SIG-M5 (cell line): ENCODE measurements around the gene TMOD1.
"Not testable (repeated sequence)": the region's sequence is repeated elsewhere in the genome, so short reads cannot be mapped to it uniquely, and the experiment has no call there.

Experiments
- DNase-seq: peaks from one replicate; lab custom pipeline; 2025; lab: John Stamatoyannopoulos, UW

Gene TMOD1

DNA sequence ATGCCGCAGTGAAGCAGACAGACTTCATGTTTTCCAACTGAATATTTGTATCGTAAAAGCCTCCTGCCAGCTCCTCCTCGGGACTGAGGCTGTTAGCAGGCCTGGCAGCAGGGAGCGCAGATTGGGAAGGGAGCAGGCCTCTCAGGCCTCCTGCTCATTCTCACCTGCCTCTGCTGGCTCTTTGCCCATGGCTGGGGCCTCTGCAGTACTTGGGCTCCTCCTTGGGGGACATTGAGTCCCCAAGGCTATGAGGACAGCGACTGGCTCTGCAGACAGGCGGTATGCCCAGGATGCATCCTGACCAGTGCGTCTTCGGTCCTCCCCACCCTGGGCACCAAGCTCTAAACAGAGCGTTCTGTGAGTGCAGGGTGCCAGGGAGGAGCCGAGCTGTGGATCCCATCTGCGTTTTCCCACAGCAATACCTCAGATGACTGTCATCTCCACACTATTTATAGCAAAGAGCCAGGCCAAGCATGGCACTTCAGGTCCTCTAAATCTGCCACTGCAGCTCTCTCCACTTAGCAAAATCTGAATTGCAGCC, 93.0 kb downstream of the TMOD1 start:
- no peak for DNase-seq

DNA sequence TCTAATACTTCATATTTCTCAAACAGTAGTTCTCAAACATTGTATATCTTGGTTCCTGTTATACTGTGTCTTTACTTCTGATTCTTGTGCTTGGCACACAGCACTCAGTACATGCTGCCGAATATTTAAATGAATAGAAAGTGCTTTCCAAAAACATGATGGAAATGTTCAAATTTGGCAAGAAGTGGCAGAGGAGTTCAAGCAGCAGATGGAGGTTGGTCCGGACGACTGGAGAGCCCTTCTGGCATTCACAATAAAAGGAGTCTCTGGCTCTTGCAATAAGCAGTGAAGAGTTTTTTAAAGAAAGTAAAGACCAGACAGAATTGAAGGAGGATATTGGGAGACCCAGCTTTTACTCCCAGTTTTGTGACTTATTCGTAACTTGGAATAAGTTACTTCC, 95.4 kb downstream of the TMOD1 start:
- DNase-seq: no peak

DNA sequence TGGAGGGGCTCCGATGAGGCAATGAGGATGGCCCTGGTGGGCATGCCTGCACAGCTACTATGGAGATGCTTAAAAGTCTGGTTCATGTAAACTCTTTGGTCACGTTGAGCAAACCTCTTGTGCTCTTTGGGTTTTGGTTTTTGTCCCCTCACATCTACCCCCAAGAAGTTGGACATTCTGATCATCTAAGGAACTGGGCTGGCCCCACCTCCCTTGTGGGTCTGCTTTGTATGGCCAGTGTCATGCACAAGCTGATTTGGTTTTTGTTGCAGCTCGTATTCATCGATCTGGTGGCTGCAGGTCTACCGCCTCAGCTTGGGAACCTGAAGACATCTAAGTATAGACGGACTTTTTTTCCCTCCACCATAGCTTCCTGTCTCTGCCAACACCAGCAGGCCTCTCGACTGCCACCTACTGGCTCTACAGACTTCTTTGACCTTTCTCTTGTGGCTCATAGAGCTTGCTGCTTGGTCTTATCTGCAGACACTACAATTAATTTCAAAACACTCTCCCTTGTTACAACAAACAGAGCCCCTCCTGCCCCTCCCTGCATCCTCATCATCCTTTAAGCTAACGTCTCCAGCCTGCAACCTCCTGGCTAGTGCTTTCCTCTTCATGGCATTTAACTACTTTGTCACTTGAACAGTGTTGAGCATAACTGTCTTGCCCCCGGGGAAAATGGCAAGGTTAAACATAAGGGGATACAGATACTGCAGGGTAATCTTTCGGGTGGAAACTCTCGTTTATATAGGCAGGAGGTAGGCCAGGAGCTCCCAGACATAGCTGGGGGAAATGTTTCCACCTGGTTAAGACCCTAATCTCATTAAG, 97.2 kb downstream of the TMOD1 start:
- no peak for DNase-seq

DNA sequence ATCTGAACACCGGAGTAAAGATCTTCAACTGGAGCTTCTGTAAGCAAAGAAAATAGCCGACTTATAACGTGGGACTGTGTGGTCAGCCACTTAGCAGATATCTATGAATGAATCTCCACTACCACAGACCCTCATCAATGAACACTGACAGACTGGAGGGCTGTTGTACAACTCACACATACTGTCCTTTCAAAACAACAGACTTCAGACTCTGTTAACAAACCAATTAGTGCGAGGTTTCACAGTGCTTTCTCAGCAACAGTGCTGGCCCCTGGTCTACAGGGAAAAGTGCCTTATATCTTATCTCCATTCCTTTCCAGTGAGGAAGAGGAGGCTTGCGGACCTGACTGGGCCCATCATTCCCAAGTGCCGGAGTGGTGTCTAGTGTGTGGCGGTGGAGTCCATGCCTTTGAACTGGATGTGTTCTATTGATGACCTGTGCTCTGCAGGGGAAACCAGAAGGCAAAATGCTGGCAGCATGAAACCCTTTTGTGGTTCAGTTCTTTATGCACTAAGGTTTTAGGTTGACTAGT, 97.9 kb downstream of the TMOD1 start:
- no peak for DNase-seq

DNA sequence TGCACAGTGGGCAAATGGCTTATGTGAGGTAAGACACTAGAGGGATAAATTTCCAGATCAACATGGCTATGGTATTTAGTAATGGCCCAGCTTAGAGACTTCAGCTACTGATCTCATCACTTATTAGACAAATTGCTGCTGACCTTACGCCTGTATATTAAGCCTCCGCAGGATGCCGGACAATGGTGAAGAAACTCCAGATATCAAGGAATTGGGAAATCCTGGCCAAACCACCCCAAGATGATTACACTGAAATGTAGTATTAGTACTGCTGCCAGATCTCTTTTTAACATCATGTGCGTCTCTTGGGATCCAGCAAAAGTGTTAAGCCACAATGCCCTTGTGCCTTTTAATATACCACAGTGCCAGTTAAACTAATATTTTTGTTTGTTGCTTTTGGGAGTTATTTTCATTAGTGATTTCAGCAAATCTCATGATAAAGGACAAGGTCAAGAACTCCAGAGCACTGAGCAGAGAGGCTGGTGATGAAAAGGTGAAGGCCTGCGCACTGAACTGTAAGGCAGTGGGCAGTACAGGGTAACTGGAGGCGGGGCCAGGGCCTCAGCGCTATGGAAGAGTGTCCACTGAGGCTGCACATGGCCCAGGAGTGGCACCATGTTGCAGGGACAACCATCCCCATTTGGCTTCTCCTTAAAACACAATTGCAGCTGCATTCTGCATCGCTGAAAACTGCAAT, 99.2 kb downstream of the TMOD1 start:
- DNase-seq: no peak

DNA sequence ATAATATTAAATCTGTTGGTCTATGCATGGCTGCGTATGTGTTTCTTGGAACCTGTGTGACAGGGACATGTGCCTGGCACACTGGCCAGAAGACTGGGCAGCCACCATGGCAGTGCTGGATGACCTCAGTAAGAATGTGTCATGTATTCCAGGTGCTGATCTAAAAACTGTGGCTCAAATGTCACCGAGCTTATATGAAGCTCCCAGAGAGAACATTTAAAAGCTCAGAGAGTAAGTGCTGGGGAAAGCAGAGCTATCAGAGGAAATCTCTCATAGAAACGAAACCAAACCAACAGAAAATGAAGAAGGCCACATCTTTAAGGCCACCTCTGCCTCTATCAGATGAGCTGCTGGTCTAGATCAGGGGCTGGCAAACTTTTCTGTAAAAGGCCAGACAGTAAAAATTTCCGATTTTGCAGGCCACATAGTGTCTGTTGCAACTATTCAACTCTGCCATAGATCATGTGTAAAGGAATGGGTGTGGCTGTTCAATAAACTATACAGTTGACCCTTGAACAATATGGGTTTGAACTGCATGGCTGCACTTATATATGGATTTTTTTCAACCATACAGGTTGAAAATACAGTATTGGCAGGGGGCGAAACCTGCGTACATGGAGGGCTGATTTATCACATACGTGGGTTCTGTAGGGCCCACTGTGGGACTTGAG, 99.9 kb downstream of the TMOD1 start:
- DNase-seq: no peak

DNA sequence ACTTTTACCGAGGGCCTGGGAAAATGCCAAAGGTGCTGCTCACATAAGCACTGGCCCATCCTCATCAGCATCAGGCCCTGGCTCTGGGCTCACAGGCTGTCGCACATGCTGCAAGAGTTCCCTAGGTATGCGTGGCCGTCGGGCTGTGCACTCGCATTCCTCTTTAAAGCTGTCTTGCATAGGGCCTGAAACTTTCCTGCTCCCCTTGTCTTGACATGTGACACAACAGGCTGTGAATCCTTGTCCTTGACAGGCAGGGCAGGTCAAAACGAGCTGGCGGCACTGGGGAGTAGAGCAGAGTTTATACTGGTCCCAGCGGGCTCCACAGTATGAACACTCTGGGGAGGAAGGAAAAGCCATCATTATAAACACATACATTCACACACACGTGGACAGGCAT, 101.0 kb downstream of the TMOD1 start:
- DNase-seq: no peak

DNA sequence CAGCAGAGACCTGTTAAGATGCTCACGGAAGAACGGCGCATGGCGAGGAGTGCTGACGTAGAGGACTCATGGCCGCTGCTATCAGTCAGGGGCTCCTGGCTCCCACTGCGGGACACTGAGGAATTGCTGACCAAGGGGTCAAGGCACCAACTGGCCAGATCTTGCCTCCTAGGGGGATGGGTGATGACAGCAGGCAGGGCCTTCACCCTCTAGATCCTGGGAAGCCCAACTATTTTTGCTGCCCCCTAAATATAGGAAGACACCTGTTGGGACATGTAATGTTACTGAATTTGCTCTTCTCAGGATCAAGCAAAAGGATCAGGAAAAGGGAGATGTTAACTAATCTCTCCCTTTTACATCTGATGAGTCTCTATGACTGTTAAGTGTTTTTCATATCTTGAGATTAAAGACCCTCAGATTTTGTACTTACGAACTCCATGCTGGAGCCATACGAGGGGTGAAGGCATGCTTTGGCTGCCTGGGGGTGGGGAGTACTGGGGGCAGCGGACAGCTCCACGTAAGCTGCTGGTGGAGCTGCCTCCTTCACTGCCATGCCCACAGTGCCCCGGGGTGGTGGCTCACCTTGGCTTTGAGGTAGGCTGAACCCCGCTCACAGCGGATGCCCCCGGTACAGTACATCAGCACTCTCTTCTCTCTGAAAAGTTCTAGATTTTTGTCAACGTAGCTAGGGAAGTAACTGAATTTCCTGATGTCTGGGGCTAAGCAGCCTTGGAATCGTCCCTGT, 103.6 kb downstream of the TMOD1 start:
- DNase-seq: no peak

DNA sequence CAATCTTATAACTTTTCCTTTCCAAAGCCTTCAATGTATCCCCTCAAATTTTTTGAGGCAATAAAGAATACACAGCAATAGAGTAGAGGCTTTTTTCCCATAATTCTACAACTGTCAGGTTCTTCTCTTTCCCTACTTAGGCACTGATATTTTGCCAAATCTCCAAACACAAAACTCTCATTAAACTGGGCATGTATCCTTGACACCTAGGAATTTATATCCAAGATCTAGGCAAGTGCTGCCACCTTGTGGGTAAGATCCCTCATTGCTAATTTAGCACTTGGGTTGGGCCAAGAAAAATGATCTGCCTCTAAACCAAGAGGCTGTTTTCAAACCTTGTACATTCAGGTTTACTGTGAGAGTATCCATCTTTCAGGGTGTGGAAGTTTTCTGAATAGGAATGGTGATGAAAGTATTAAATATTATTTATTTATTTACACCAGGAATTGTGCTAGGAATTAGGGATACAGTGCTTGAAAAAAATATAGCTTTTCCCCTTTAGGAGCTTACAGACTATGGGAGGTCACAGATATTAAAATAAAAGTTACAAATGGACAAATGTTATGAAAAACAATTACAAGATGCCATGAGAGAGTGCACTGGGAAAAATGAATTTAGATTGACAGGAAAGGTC, 114.1 kb downstream of the TMOD1 start:
- no peak for DNase-seq

DNA sequence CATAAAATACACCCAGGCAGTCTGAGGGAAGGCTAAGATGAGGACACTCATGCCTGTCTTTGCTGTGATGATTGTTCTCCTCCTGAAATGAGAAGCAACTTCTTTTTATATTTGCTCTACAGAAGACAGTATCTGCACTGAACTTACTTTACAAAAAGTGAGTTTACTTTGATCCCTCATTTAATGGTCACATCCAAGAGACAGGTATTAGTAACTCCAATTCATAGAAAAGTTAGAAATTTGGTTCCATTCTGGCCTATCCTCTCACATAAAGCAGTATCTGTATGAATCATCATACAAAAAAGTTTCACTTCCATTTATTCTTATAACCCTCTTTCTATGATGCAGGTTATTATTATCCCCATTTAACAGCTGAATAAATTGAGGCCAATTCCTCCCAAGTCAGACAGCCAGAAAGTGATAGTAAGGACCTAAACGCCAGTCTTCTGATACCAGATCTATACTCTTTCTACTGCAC, 116.5 kb downstream of the TMOD1 start:
- no peak for DNase-seq

DNA sequence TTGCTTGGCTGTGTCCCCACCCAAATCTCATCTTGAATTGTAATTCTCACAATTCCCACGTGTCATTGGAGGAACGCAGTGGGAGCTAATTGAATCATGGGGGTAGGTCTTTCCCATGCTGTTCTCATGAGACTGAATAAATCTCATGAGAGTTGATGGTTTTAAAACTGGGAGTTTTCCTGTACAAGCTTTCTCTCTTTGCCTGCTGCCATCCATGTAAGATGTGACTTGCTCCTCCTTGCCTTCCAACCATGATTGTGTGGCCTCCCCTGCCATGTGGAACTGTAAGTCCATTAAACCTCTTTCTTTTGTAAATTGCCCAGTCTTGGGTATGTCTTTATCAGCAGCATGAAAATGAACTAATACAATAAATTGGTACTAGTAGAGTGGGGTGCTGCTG, 118.6 kb downstream of the TMOD1 start:
- DNase-seq: not testable (repeated sequence)

DNA sequence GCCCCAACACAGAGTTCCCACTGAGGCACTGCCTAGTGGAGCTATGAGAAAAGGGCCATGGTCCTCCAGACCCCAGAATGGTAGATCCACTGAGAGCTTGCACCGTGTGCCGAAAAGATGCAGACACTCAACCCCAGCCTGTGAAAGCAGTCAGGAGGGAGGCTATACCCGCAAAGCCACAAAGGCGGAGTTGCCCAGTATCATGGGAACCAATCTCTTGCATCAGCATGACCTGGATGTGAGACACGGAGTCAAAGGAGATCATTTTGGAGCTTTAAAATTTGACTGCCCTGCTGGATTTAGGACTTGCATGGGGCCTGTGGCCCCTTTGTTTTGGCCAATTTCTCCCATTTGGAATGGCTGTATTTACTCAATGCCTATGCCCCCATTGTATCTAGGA, 121.0 kb downstream of the TMOD1 start:
- DNase-seq: not testable (repeated sequence)

DNA sequence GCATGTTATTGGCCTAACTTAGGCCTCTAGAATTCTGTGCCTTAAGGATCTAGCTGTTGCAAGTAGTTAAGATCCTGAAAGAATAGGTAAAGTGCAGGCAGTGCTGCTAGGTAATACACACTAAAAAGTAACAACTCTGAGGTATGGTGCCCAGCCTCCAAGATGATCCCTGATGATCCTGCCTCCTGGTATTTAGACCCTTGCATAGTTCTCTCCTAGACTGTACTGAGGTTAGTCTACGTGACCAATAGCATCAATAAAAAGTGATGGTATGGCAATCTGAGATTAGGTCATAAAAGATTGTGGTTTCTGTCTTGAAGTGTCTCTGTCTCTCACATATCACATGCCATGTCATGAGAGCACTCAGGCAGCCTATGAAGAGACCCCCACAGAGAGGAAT, 122.5 kb downstream of the TMOD1 start:
- DNase-seq: no peak

DNA sequence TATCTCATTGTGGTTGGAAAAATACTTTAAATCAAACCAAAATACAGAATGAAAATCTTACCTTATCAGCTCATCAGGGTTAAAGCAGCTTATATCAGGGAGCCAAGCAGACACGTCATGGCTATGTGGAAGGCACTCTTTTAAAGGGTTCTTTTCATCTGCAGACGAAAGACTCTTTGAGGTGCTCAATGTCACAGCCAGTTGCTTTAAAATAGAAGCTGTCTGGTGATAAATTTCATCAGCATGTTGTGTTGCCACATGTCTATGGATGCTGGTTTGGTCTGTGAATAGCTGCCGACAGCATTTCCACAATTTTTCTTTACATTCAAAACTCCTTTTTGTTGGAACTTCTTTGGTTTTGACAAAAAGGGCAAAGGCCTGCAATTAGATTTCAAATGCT, 124.2 kb downstream of the TMOD1 start:
- no peak for DNase-seq

DNA sequence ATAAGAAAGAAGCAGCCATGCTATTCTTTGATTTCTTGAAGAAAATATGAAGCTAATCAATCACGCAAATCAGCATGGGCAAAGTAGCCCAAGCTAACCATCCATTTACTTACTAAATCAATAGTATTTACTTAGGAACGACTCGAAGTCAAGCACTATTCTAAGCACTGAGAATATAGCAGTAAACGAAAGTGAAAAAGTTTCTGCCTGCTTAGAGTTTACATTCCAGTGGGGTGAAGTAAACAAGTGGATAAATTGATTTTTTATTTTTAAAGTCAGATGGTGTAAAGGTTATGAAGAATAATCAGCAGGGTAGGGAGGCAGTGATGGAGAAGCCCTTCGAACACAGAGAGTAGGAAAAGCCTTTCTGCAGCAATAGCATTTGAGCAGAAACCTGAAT, 126.2 kb downstream of the TMOD1 start:
- no peak for DNase-seq

DNA sequence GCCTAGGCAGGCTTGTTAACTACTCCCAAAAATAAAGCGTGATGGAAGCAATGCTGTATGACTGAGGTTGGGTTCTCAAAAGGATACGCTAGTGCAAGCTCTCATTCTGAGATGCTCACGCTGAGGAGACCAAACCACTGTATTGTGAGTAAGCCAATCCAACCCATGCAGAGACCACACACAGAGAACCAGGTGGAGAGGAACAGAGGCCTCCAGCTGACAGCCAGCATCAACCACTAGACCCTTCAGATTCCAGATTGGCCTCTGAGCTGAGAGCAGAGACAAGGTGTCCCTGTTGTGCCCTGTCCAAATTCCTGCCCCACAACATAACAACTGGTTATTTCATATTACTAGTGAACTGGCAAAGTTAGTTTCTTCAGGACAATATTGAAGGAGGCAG, 127.2 kb downstream of the TMOD1 start:
- DNase-seq: no peak

DNA sequence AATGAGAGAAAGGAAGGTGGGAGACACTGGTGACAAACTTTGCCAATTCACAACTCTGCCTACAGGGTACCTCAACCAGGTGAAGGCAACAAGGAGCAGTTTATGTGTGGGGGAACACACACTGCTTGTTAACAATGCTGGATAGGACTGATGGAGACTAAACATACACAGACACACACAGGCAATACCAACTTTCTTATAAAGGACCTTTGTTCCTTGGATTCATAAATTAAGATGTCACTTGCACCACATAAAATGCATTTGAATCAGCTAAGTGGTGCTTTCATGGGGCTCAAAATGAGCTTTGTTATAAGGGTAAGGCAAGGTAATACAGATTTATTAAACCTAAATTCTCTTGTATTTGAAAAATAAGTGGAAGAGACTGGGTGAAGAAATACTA, 127.7 kb downstream of the TMOD1 start:
- DNase-seq: no peak

DNA sequence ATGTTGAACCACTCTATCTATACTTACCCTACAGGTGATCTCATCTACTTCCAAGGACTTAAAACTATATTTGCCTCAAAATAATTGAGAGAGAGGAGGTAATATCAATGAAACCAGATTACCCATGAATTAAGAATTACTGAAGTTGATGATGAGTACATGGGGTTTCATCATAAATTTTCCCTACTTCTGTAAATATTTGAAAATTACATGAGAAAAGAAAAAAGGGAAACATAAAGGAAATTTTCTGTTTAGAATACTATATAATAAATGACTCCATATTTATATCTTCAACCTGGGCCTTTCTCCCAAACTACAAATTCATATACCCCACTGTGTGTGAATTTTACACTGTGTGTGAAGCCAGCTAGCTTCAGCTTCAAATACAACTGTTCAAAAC, 129.1 kb downstream of the TMOD1 start:
- no peak for DNase-seq

DNA sequence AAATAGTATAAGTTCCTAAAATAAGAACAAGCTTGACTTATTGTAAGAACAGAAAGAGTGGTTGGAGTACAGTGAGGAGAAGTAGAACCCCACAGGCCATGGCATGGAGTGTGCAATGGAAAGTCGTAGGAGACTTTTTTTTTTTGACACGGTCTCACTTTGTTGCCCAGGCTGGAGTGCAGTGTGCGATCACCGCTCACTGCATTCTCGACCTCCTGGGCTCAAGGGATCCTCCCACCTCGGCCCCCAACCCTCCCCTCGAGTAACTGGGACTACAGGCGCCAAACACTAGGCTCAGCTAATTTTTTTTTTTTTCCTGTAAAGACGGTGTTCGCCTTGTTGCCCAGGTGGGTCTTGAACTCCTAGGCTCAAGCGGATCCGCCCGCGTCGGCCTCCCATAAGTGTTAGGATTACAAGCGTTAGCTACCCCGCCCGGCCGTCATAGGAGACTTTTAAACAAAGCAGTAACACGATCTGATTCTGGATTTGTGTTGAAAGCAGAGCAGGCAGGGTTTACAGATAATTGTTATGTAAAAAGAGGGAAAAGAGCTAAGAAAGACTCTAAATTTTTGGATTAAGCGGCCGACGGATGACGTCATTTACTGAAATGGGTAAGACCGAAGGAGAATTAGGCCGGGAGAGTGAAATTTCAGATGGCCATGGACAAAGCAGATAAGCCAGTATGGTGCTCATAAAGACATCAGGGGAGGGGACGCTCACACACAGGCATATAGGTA, 130.9 kb downstream of the TMOD1 start:
- DNase-seq: no peak
